GM12872 (cell line): ENCODE results near the gene SFTA2.

Experiments used
- TF ChIP-seq, protein P1 (sequence below): IDR thresholded peaks from 3 replicates; pipeline ENCODE4 v1.5.1; 2011; ENCODE audit warnings: low read depth, mild to moderate bottlenecking, low read length, moderate library complexity; ENCODE audit not compliant: insufficient read depth

SFTA2 gene

DNA sequence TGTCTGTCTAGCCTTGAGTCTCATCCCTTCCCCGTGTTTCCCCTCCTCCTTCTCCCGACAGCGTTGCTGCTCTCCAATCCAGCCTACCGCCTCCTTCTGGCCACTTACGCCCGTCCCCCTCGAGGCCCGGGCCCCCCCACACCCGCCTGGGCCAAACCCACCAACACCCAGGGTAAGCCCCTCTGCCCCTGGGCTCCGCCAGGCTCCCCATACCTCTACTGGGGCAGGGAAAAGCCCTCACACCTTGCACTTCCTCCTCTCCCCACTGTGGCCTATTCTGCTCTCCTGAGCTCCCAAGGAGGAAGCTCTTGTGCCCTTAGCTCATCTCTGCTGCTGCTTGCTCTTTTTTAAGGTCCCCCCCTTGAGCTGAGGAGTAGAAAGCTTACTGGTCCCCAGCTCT lies 36.6 kb downstream of the SFTA2 start:
- TF ChIP-seq, protein P1, sequence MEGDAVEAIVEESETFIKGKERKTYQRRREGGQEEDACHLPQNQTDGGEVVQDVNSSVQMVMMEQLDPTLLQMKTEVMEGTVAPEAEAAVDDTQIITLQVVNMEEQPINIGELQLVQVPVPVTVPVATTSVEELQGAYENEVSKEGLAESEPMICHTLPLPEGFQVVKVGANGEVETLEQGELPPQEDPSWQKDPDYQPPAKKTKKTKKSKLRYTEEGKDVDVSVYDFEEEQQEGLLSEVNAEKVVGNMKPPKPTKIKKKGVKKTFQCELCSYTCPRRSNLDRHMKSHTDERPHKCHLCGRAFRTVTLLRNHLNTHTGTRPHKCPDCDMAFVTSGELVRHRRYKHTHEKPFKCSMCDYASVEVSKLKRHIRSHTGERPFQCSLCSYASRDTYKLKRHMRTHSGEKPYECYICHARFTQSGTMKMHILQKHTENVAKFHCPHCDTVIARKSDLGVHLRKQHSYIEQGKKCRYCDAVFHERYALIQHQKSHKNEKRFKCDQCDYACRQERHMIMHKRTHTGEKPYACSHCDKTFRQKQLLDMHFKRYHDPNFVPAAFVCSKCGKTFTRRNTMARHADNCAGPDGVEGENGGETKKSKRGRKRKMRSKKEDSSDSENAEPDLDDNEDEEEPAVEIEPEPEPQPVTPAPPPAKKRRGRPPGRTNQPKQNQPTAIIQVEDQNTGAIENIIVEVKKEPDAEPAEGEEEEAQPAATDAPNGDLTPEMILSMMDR = no peak

DNA sequence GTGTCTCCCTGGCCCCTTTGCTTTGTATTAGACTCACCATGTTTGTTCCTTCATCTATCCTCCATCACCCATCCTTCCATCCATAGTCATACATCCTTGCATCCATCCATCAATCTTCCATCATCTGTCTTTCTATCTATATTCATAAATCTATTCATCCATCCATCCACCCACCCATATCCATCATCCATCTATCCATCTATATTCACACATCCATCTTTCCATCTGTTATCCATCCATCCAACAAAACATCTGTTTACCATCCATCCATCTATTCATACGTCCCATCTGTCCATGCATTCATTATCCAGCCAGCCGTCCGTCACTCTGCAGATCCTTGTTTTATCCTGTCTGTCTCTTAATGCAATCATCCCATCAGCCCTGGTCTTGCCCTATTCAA lies 37.0 kb downstream of the SFTA2 start:
- TF ChIP-seq, protein P1 = no peak

DNA sequence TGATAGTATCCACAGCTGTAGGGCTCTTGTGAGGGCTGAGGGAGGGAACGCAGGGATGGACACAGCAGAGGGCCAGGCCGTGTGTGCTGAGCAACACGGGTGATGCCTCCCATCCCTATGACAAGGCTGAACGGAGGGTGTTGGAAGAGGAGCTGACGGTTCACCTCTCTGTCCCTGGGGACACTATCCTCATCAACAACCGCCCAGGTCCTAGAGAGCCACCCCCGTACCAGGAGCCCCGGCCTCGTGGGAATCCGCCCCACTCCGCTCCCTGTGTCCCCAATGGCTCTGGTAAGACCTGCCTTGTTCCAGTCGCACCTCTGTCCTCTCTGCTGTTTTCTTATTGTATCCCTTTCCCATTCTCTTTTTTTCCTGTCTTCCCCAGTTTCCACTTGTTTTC lies 37.6 kb downstream of the SFTA2 start:
- TF ChIP-seq, protein P1 = no peak

DNA sequence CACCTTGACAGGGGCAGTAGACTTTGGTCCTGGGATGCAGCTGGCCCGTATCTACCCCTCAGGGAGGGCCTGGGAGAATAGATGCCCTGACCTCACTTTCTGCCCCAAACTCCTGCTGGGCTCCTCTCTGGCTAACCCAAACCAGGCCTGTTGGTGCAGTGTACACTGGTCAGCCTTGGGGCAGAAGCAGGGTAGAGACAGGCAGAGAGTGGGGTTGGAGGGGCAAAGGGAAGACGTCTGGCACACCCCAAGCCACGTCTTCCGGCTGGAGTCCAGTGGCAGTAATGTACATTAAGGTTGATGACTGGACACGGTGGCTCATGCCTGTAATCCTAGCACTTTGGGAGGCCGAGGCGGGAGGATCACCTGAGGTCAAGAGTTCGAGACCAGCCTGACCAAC lies 38.3 kb downstream of the SFTA2 start:
- TF ChIP-seq, protein P1 = no peak

DNA sequence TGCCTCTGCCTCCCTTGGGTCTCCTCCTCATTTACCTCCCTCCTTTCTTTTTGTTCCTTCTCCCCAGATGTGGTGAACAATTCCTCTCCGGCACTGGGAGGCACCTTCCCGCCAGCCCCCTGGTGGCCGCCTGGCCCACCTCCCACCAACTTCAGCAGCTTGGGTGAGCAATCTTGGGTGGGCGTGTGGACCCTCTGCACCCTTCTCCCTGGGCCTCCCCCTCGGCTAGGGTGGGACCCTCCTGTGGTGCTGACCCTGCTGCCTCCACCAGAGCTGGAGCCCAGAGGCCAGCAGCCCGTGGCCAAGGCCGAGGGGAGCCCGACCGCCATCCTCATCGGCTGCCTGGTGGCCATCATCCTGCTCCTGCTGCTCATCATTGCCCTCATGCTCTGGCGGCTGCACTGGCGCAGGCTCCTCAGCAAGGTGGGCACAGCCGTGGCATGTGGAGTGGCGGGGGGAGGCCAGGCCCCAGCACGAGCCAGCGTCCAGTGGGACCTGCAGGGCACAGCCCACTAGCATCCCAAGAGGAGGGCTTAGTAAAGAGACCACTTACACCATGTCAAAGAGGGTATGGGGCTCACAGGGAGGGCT lies 38.9 kb downstream of the SFTA2 start:
- TF ChIP-seq, protein P1 = no peak

DNA sequence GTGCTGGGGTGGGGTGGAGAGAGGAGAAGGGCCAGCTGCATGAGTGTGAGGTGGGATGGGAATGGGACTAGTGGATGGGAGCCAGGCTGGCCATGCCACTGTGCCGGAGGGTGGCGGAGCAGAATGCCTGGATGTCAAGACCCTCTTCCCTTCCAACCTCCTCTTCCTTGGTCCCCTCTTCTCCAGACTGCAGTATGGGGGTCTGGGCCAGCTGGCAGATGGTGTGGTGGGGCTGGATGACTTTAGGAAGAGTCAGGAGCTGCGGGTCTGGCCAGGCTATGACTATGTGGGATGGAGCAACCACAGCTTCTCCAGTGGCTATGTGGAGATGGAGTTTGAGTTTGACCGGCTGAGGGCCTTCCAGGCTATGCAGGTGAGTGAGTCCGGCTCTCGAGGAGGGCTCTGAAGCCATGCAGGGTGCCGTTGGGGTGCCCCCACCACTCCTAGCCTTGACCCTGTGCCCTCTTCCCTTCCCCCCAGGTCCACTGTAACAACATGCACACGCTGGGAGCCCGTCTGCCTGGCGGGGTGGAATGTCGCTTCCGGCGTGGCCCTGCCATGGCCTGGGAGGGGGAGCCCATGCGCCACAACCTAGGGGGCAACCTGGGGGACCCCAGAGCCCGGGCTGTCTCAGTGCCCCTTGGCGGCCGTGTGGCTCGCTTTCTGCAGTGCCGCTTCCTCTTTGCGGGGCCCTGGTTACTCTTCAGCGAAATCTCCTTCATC lies 40.0 kb downstream of the SFTA2 start:
- TF ChIP-seq, protein P1 = no peak

DNA sequence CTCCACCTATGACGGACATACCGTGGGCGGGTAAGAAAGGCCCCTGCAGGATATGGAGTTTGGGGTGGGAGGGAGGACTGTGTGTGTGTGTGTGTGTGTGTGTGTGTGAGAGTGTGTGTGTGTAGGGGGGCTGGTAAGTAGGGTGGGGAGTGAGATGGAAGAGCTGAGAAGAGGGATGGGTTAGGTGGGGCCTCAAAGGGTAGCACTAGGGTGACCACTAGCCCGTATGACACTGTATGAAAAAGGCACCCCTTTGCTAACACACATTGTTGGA lies 40.6 kb downstream of the SFTA2 start:
- TF ChIP-seq, protein P1 = no peak
